Measurements from ENCODE around the gene G3BP2.
A peak's percentile ranks its signal among the peaks of the same experiment; 100 is the strongest.
"Not testable (repeated sequence)": the region's sequence is repeated elsewhere in the genome, so short reads cannot be mapped to it uniquely, and the experiment has no call there.

G3BP2 gene

DNA sequence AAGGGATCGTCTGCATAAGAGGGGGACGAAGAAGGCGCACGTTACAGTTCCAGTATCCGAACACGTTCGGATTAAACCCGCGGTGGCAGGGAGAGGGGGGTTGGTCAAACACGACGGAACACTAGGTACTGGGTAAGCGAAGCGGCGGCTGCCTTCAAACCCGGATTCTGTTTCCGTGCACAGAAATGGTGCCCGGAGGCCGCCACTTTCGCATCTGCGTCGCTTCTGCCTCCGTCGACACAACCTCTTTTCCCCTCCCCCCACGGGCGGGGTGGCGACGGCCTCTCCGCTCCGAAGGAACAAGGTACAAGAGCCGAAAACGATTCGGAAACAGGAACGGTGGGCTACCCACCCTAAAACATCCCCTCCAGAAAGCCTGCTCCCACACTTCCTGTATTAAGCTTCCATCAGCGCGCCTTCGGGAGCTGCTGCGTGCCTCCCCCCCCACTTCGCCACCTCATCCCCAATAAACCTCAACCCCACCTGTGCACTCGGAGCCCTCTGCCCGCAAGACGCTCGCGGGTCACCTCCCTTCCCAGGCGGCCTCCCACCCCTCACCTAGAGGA, 667 bp downstream of the G3BP2 start:
- DNase-seq (ENCODE audit: low read depth), result peak; percentile 47
- H3K4me3 ChIP-seq (ENCODE audit: low read length), result peak overlapping the region; percentile 97
- TF ChIP-seq, protein P1, sequence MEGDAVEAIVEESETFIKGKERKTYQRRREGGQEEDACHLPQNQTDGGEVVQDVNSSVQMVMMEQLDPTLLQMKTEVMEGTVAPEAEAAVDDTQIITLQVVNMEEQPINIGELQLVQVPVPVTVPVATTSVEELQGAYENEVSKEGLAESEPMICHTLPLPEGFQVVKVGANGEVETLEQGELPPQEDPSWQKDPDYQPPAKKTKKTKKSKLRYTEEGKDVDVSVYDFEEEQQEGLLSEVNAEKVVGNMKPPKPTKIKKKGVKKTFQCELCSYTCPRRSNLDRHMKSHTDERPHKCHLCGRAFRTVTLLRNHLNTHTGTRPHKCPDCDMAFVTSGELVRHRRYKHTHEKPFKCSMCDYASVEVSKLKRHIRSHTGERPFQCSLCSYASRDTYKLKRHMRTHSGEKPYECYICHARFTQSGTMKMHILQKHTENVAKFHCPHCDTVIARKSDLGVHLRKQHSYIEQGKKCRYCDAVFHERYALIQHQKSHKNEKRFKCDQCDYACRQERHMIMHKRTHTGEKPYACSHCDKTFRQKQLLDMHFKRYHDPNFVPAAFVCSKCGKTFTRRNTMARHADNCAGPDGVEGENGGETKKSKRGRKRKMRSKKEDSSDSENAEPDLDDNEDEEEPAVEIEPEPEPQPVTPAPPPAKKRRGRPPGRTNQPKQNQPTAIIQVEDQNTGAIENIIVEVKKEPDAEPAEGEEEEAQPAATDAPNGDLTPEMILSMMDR (IDR thresholded peaks at IDR 0.05; ENCODE audit: insufficient read depth, low read depth, low read length, missing control alignments), result no peak

DNA sequence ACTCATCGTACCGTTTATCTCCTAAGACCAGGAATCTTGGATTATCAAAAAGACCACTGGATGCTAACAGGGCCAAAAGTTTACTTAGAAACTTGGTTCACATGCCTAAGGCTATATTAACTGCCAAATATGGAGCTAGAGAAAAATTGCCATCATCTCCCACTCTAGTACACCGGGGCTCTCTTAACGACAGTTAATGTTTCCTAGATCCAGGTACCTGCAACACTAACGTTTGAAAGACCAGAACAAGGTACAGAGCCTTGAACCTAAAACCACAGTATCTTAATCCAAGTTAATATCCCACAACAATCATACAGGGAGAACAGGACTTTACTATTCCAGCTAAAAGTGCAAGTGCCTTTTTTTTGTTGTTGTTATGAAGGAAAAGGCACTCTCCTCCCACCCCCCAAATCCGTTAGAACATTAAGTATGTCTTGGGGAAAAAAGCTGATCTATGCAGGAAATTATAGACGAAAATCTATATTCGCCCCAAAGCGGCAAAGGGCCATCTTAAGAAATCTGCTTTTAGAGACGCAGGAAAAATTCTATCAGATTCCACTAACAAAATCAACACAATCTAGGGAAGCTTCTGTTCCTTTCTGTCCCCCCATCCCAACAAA, 1.3 kb downstream of the G3BP2 start:
- peak overlapping the region; percentile 97 for H3K4me3 ChIP-seq (ENCODE audit: low read length)
- DNase-seq (ENCODE audit: low read depth), result no peak
- TF ChIP-seq, protein P1 (IDR thresholded peaks at IDR 0.05; ENCODE audit: insufficient read depth, low read depth, low read length, missing control alignments), result no peak

DNA sequence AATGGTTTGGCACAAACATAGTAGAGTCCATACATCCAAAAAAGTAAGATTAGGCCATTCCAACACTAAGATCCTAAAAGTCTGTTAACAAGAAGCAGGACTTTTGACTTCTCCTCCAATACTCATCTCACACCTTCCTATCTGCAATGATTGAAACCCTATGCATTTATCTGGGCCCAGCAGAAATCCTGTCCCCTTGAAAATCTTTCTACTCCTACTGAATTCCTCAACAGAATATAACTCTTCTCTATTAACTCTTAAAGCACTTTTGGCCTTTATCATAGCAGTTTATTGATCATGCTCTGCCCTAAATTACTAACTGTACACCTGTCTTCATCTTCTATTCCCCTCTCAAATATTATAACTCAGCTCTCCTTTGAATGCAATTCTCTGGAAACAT, 4.6 kb downstream of the G3BP2 start:
- no peak overlapping the region for H3K4me3 ChIP-seq (ENCODE audit: low read length)

DNA sequence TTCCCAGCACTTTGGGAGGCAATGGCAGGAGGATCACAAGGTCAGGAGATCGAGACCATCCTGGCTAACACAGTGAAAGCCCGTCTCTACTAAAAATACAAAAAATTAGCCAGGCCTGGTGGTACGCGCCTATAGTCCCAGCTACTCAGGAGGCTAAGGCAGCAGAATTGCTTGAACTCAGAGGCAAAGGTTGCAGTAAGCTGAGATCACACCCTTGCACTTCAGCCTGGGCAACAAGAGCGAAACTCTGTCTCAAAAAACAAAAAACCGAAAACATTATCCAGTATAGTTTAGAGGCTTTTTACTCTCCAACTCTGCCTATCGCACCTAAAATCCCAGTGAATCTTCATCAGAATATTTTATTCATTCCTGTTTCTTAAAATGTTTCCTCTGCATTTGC, 5.6 kb downstream of the G3BP2 start:
- not testable (repeated sequence) for H3K4me3 ChIP-seq (ENCODE audit: low read length)

More for the DNA sequence above, 4.6 kb downstream of the G3BP2 start:
- DNase-seq (ENCODE audit: low read depth), result no peak
- TF ChIP-seq, protein P1 (IDR thresholded peaks at IDR 0.05; ENCODE audit: insufficient read depth, low read depth, low read length, missing control alignments), result no peak

DNA sequence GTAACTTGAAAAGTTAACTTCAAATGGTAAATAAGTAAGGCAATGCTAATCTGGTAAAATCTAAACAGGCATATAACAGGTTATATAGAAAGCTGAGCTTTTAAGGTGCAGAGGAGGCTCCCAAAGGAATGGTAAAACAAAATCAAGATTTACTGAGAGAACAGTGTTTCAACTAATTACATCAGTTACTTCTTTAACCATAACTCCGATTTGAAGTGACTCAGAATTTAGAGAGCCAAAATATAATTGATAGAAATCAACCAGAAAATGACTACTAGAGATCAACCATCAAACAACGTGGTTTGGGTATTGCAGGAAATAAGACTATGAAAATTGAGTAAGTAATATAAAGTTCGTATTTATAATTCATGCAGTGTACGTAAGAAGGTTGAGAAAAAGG, 6.9 kb downstream of the G3BP2 start:
- no peak for DNase-seq (ENCODE audit: low read depth)
- TF ChIP-seq, protein P1 (IDR thresholded peaks at IDR 0.05; ENCODE audit: insufficient read depth, low read depth, low read length, missing control alignments), result no peak
- no peak overlapping the region for H3K4me3 ChIP-seq (ENCODE audit: low read length)

More for the DNA sequence above, 5.6 kb downstream of the G3BP2 start:
- not testable (repeated sequence) for DNase-seq (ENCODE audit: low read depth)

DNA sequence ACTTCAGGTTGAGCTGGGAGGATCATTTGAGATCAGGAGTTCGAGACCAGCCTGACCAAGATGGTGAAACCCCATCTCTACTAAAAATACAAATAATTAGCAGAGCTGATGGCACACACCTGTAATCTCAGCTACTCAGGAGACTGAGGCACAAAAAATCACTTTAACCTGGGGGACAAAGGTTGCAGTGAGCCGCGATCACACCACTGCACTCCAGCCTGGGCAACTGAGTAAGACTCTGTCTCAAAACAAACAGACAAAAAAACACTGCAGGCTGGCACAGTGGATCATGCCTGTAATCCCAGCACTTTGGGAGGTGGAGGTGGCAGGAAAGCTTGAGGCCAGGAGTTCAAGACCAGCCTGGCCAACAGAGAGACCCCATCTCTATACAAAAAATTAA, 8.6 kb downstream of the G3BP2 start:
- not testable (repeated sequence) for DNase-seq (ENCODE audit: low read depth); H3K4me3 ChIP-seq (ENCODE audit: low read length)

DNA sequence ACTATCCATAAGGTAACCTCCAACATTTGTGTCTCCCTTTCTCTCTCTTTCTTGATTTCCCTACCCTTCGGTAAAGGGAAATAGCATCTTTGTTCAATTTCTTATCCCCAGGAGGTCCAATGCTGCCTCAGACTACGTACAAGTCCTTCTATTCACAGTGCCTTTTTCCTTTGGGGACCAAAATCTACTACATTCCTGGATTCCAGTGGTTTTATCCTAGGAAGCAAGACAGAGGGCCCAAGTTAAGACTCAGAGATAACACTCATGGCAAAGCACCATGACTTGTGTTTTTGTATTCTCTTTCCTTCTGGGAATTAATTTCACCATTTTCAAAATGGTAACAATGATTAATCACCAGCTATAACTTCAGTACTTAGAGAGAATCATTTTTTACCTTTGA, 10.6 kb downstream of the G3BP2 start:
- TF ChIP-seq, protein P1 (IDR thresholded peaks at IDR 0.05; ENCODE audit: insufficient read depth, low read depth, low read length, missing control alignments), result no peak
- H3K4me3 ChIP-seq (ENCODE audit: low read length), result no peak overlapping the region
- DNase-seq (ENCODE audit: low read depth), result no peak

DNA sequence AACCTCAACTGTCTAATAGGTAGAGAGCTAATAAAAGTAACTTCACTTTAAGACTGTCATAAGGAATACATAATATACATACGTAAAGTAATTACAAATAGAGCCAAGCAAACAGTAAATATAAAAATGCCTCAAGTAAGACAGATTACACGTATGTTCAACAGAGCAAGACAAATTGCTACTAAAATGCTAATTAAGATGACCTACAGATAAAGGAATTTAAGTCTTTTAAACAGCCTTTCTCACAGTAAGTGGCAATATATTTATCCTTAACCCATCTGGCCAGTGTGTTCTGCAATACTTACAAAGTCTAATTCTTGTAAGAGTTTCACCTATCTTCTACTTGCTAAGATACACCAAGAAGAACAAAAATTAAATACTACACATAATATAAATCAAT, 12.7 kb downstream of the G3BP2 start:
- no peak for DNase-seq (ENCODE audit: low read depth)
- H3K4me3 ChIP-seq (ENCODE audit: low read length), result no peak overlapping the region
- TF ChIP-seq, protein P1 (IDR thresholded peaks at IDR 0.05; ENCODE audit: insufficient read depth, low read depth, low read length, missing control alignments), result no peak
